Neutrophil (primary cell): ENCODE data around the gene LZTR1.

Source experiments
- H3K27ac ChIP-seq: fragments of 200-600 bp; sonication (generic); 2 replicates; pipeline ENCODE4 v1.5.1; 2016; ENCODE audit warnings: mild to moderate bottlenecking, moderate library complexity
- H3K27me3 ChIP-seq: fragments of 200-600 bp; sonication (generic); 2 replicates; pipeline ENCODE4 v1.6.0; 2016; ENCODE audit warnings: mild to moderate bottlenecking
- H3K36me3 ChIP-seq: fragments of 200-600 bp; sonication (generic); 2 replicates; pipeline ENCODE4 v1.5.1; 2017
- H3K4me1 ChIP-seq, 2 experiments: fragments of 200-600 bp in 1 of 2; sonication (generic) in 1 of 2; 1 replicate in 1 of 2; 2 replicates in 1 of 2; pipeline versions ENCODE4 v1.5.1 to v1.6.1; 2013 to 2016; ENCODE audit warnings: low read depth in 1 of 2, low read length in 1 of 2, mild to moderate bottlenecking in 1 of 2, moderate library complexity in 1 of 2; ENCODE audit not compliant: control insufficient read depth in 1 of 2, insufficient read depth in 1 of 2
- H3K4me3 ChIP-seq, 2 experiments: fragments of 200-600 bp in 1 of 2; sonication (generic) in 1 of 2; 1 replicate in 1 of 2; 2 replicates in 1 of 2; pipeline ENCODE4 v1.5.1; 2013 to 2016; ENCODE audit warnings: low read depth in 1 of 2, low read length in 1 of 2, mild to moderate bottlenecking in 1 of 2, moderate library complexity in 1 of 2
- H3K9me3 ChIP-seq: fragments of 200-600 bp; sonication (generic); 2 replicates; pipeline ENCODE4 v1.5.1; 2016
- CTCF ChIP-seq: fragments of 200-600 bp; sonication (generic); IDR thresholded peaks from 2 replicates; pipeline ENCODE4 v1.5.1; 2016; ENCODE audit warnings: antibody characterized with exemption

The LZTR1 gene

DNA sequence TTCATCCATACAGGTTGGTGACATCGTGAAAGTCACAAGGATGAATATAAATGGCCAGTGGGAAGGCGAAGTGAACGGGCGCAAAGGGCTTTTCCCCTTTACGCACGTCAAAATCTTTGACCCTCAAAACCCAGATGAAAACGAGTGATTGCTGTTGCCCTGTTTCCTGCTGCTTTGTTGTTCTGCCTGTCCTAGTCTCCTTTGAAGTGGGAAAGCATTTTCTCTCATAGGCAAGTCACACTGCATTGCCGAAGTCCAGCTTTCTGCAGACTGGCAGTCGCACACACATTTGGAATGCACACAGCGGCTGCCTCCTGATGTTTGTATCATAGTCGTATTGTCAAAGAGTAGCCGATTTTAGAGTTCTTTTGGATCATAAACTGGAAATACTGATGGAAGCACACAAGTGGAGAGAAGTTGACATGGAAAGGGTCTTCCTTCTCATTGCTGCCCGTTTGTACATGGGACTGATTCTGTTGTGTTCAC lies 32.4 kb upstream of the LZTR1 start:
- no peaks in the 10 kb centered on the region for H3K27me3 ChIP-seq
- no peaks in the 10 kb centered on the region for H3K4me1 ChIP-seq
- peaks cover 58% of the 10 kb centered on the region for H3K36me3 ChIP-seq
- TF ChIP-seq CTCF = no peak
- no peak overlapping the region for H3K27ac ChIP-seq
- no peak overlapping the region for H3K4me3 ChIP-seq
- H3K9me3 ChIP-seq = no peaks in the 10 kb centered on the region

DNA sequence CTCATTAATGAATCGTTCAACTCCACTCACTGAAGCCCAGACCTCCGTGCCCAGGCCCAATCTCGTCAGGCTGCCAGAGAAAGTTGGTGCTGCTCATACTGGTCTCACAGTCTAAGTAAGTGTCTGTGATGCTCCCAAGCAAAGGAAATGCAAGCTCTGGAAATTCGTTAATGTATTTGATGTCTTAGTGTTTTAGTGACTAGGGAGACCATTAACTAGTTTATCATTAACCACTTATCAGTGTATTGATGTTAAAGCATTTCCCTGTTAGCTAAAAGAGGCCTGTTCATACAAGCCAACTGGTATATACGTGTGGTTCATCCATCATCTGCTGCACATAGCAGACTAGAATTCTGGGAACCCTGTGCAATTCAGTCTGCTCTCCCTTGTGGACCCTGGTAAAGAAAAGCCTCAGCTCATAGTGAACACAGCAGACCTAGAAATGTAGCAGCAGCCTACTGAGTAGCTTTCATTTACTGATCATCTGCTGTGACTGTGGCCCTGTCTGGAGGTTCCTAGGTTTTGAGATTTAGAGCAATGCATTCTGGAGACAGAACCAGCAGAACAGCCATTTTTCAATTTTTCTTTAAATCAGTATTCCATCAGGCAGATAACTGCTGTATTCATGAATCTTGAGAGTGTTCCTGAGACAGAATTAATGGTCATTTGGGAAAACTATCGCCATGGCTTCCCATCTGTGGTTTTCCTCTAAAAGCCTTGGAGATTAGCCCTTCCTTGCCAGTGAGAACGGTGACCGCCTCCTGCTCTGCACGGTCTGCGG lies 30.8 kb upstream of the LZTR1 start:
- no peaks in the 10 kb centered on the region for H3K4me1 ChIP-seq
- H3K27ac ChIP-seq = no peak overlapping the region
- peaks cover under 1% of the 10 kb centered on the region for H3K27me3 ChIP-seq
- no peak overlapping the region for H3K4me3 ChIP-seq
- TF ChIP-seq CTCF = no peak
- H3K9me3 ChIP-seq = no peaks in the 10 kb centered on the region
- H3K36me3 ChIP-seq = peaks cover 58% of the 10 kb centered on the region

DNA sequence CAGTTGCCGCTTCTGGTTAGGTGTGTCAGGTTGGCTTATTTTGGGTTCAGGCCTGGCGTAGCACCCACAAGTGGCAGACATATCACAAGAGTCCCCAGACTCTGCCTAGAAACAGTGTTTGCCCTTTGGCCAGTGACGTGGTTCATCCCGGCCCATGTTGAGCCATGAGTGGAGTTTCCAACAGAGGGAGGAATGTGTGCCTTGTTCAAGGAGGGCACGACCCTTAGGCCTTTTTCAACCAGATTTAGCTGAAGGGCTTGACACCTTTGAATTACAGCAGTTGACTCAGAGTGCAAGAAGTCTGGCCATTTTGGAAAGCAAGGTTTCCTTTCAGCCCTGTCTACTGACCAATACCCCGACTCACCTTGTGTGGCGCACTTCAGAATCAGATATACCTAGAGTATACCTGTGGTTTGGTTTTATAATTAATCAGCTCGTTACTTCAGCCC lies 30.1 kb upstream of the LZTR1 start:
- Histone ChIP-seq H3K4me3 (no peak overlapping the region), H3K9me3 (no peaks in the 10 kb centered on the region), H3K27me3 (peaks cover 6% of the 10 kb centered on the region), H3K36me3 (peaks cover 58% of the 10 kb centered on the region), H3K4me1 (peaks cover 2 to 4% of the 10 kb centered on the region in 2 experiments), H3K27ac (no peak overlapping the region)
- no peak for TF ChIP-seq CTCF

GRCh38 chr22:20952544-20953341 lies 29.4 kb upstream of the LZTR1 start:
- Histone ChIP-seq H3K9me3 (no peaks in the 10 kb centered on the region), H3K36me3 (peaks cover 58% of the 10 kb centered on the region)
- no peak for TF ChIP-seq CTCF

GRCh38 chr22:20953342-20953608 lies 28.8 kb upstream of the LZTR1 start:
- peaks cover 55% of the 10 kb centered on the region for H3K36me3 ChIP-seq

More at GRCh38 chr22:20952544-20953341, 29.4 kb upstream of the LZTR1 start:
- H3K27ac ChIP-seq = no peak overlapping the region
- H3K4me3 ChIP-seq = no peak overlapping the region
- H3K4me1 ChIP-seq = peaks cover 8 to 12% of the 10 kb centered on the region in 2 experiments
- peaks cover 9% of the 10 kb centered on the region for H3K27me3 ChIP-seq

More at GRCh38 chr22:20953342-20953608, 28.8 kb upstream of the LZTR1 start:
- TF ChIP-seq CTCF = no peak
- H3K4me1 ChIP-seq = peaks cover 13 to 17% of the 10 kb centered on the region in 2 experiments
- no peaks in the 10 kb centered on the region for H3K9me3 ChIP-seq
- no peak overlapping the region for H3K27ac ChIP-seq
- H3K4me3 ChIP-seq = no peak overlapping the region
- H3K27me3 ChIP-seq = peaks cover 9% of the 10 kb centered on the region
